GM12891 (cell line): ENCODE measurements around the gene DGKZ.
A peak's percentile ranks its signal among the peaks of the same experiment; 100 is the strongest.
"Not testable (repeated sequence)": the region's sequence is repeated elsewhere in the genome, so short reads cannot be mapped to it uniquely, and the experiment has no call there.

Source experiments
- DNase-seq: peaks from one replicate; pipeline ENCODE4 v3.0.0; 2011; ENCODE audit warnings: low spot score; ENCODE audit not compliant: insufficient read length
- FAIRE-seq: peaks from 2 replicates; lab custom pipeline; 2011; peaks lifted over from hg19 to GRCh38; lab: Jason Lieb, UNC
- PAX5 ChIP-seq: IDR thresholded peaks from 2 replicates; pipeline ENCODE4 v1.6.1; 2011; ENCODE audit warnings: low read length, moderate library complexity, mild to moderate bottlenecking; ENCODE audit not compliant: insufficient read depth, severe bottlenecking
- POLR2A ChIP-seq: IDR thresholded peaks from 2 replicates; pipeline ENCODE4 v1.6.1; 2011; ENCODE audit warnings: low read depth, low read length, control low read depth
- POLR2AphosphoS5 ChIP-seq: IDR thresholded peaks from 2 replicates; pipeline ENCODE4 v1.6.1; 2011; ENCODE audit warnings: low read depth, low read length, control low read depth
- POU2F2 ChIP-seq: IDR thresholded peaks from 2 replicates; pipeline ENCODE4 v1.6.1; 2011; ENCODE audit warnings: low read depth, mild to moderate bottlenecking, control low read depth, low read length, moderate library complexity
- SPI1 ChIP-seq: IDR thresholded peaks from 2 replicates; pipeline ENCODE4 v1.6.1; 2011; ENCODE audit warnings: low read depth, low read length, control low read depth
- TAF1 ChIP-seq: IDR thresholded peaks from 2 replicates; pipeline ENCODE4 v1.6.1; 2011; ENCODE audit warnings: low read depth, low read length, control low read depth

The DGKZ gene

DNA sequence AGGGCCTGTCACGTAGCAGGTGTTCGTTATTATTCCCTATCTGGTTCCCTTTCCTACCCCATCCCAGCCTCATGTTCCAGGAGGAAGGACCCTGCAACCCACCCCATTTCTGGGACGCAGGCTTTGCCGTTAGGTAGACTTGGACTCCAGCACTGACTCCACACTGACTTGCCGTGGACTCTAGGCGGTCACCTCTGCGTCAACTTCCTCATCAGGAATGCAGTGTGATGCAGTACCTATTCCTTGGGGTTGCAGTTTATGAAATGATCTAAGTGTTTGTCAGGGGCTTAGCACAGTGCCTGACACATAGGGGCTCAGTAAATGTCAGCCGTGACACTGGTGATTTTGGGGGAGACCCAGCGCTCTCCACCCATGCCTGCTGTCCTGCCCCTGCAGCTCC, 16.8 kb downstream of the DGKZ start:
- DNase-seq: no peak
- TF ChIP-seq POU2F2 (no peak), PAX5 (no peak), TAF1 (no peak), POLR2AphosphoS5 (no peak), POLR2A (no peak), SPI1 (no peak)
- no peak for FAIRE-seq

DNA sequence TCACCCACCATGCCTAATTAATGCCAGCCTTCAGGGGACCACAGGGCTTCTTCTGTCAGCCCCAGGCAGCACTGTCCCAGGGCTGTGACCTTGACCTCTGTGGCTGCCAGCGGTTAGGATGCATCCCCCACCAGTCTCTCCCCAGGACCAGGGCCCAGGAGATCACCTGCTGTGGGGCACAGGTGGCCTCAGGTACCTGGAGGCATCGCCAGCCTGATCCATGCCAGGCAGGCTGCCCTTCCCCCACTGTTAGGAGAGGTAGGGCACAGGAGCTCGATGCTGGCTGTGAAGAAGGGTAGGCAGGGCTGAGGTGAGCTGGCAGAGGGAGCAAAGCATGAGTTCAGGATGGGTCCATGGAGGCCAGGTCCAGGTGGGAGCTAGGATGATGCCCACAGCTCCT, 17.5 kb downstream of the DGKZ start:
- no peak for TF ChIP-seq PAX5
- no peak for TF ChIP-seq TAF1
- TF ChIP-seq POU2F2: no peak
- TF ChIP-seq SPI1: no peak
- no peak for TF ChIP-seq POLR2A
- TF ChIP-seq POLR2AphosphoS5: no peak
- DNase-seq (no peak), FAIRE-seq (no peak)

DNA sequence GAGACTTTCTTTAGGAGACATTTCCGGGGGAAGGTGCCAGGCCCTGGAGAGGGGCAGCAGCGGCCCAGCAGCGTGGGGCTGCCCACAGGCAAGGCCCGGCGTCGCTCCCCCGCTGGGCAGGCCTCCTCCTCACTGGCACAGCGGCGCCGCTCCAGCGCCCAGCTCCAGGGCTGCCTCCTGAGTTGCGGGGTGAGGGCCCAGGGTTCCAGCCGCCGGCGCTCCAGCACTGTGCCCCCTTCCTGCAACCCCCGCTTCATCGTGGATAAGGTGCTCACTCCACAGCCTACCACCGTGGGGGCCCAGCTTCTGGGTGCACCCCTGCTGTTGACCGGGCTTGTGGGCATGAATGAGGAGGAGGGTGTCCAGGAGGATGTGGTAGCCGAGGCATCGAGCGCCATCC, 19.0 kb downstream of the DGKZ start:
- TF ChIP-seq POLR2A (no peak), POLR2AphosphoS5 (no peak), PAX5 (no peak), POU2F2 (no peak), SPI1 (no peak), TAF1 (no peak)
- FAIRE-seq (no peak), DNase-seq (no peak)

DNA sequence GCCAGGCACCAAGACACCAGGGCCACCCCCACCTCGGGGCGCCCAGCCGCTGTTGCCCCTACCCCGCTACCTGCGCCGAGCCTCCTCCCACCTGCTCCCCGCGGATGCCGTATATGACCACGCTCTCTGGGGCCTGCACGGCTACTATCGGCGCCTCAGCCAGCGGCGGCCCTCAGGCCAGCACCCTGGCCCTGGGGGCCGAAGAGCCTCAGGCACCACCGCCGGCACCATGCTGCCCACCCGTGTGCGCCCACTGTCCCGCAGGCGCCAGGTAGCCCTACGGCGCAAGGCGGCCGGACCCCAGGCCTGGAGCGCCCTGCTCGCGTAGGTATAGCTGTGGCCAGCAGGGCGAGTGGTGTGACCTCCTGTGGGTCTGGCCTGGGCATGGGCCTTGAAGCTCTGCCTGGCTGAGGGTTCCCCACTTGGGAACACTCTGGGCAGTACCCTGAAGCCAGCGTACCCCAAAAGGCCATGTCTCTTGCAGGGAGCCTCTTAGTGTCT, 19.4 kb downstream of the DGKZ start:
- no peak for FAIRE-seq
- no peak for DNase-seq
- TF ChIP-seq PAX5: no peak
- no peak for TF ChIP-seq POLR2A
- TF ChIP-seq POU2F2: no peak
- no peak for TF ChIP-seq POLR2AphosphoS5
- no peak for TF ChIP-seq TAF1
- no peak for TF ChIP-seq SPI1

DNA sequence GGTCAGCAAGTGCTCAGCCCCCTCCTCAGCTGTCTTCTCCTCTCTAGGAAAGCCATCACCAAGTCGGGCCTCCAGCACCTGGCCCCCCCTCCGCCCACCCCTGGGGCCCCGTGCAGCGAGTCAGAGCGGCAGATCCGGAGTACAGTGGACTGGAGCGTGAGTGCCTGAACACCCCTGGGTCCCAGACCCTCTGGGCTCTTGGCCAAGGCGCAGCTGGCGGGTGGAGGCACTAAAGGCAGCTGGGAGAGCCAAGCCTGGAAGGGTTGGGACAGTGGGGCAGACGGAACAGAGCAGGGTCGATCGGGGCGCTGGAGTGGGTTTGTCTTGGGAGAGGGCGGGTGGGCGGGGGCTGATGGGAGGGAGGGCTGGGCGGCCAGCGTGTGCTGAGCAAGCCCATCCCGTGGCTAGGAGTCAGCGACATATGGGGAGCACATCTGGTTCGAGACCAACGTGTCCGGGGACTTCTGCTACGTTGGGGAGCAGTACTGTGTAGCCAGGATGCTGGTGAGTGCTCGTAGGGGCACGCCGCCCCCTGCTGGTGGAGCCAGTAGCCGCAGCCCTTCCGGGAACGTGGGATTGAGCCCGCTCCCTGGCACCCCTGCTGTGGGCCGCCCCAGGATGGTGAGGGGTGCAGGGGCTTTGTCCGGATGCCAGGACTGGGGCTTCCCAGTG, 20.1 kb downstream of the DGKZ start:
- DNase-seq (no peak), FAIRE-seq (peak; percentile 97)
- TF ChIP-seq SPI1: no peak
- TF ChIP-seq POLR2A: no peak
- no peak for TF ChIP-seq TAF1
- no peak for TF ChIP-seq POU2F2
- TF ChIP-seq POLR2AphosphoS5: no peak
- TF ChIP-seq PAX5: no peak

DNA sequence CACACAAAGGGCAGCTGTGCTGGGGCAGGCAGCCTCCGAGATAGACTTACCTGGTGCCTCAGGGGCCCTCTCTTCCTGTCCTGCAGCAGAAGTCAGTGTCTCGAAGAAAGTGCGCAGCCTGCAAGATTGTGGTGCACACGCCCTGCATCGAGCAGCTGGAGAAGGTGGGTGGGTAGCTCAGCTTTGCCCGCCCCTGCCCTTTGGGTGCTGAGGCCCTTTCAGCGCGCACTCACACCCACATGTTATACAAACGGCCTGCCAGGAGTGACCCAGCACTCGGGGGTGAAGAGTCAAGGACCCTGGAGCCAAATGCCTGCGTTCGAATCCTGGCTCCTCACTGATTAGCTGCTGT, 20.6 kb downstream of the DGKZ start:
- no peak for FAIRE-seq
- no peak for TF ChIP-seq POLR2AphosphoS5
- TF ChIP-seq POLR2A: no peak
- no peak for TF ChIP-seq TAF1
- TF ChIP-seq POU2F2: no peak
- TF ChIP-seq SPI1: no peak
- no peak for TF ChIP-seq PAX5
- no peak for DNase-seq

DNA sequence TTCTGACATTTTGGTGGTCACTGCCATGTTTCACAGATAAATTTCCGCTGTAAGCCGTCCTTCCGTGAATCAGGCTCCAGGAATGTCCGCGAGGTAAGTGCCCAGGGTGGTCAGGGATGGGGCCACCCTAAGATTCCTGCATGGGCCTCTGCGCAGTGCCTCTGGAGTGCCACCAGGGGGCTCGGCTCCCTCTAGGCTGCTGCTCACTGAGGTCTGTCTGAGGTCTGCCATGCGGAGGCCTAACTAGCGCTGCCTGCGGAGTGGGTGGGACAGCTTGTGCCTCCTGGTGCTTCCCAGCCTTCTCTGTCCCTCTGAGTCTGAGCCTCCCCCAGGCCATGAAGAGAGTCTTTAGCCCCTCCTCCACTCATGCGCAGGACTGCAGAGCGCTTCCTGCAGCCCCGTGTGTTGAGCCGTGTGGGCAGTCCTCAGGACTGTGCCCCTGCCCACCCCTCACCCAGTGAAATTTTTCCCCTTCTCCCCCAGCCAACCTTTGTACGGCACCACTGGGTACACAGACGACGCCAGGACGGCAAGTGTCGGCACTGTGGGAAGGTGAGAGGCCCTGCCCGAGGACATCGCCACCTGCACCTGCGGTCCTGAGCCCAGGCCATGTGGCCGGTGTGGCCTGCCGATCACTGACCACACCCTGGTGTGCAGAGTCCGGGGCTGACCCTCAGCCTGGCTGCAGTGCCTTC, 22.3 kb downstream of the DGKZ start:
- TF ChIP-seq POLR2A: no peak
- TF ChIP-seq TAF1: no peak
- TF ChIP-seq POLR2AphosphoS5: 0 out of 2 replicates have a peak, but pooled peaks have one; percentile 15
- TF ChIP-seq POU2F2: no peak
- no peak for TF ChIP-seq PAX5
- no peak for TF ChIP-seq SPI1
- DNase-seq (peak; percentile 82), FAIRE-seq (peak; percentile 83)

DNA sequence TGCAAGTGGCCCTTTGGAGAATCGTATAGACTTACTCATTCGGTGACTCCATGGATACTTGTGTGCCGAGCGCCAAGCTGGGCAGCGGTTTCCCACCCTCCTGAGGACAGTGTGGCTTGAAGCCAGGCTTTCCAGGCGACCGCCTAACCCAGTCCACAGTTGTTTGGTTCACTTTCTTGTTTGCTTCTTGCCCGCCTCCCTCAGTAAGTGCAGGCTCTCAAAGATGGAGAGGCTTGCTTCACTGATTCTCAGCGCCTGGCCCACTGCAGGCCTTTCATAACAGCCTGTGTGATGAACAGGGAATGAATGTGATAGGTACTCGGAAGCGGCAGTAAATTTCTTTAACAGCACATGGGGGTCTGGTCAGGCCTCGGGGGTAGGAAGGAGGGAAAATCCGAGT, 23.0 kb downstream of the DGKZ start:
- DNase-seq (no peak), FAIRE-seq (no peak)
- no peak for TF ChIP-seq POLR2A

DNA sequence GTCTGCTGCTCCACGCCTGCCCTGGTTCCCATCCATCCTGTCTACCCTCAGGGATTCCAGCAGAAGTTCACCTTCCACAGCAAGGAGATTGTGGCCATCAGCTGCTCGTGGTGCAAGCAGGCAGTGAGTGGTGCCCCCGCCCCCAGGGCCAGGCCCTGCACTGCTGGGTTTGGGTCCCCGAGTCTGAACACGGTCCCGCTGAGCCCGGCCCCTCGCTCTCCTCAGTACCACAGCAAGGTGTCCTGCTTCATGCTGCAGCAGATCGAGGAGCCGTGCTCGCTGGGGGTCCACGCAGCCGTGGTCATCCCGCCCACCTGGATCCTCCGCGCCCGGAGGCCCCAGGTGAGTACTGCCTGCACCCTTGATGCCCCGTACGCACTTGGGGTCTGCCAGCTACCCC, 24.0 kb downstream of the DGKZ start:
- not testable (repeated sequence) for DNase-seq, FAIRE-seq

DNA sequence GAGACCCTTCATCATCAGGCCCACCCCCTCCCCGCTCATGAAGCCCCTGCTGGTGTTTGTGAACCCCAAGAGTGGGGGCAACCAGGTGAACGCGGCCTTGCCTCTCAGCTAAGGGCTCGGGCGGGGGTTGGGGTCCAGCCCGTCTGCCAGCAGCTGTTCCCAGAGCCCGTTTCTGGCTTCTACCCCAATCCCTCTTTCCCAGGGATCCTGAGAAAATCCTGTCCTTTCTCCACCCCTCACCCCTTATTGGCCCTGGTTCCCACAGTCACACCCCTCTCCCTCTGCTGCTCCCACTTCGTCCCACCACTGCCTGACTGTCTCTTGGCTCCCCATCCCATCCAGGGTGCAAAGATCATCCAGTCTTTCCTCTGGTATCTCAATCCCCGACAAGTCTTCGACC, 24.8 kb downstream of the DGKZ start:
- no peak for TF ChIP-seq POLR2A
- no peak for TF ChIP-seq PAX5
- no peak for TF ChIP-seq SPI1
- TF ChIP-seq POLR2AphosphoS5: no peak
- TF ChIP-seq POU2F2: no peak
- no peak for TF ChIP-seq TAF1
- FAIRE-seq: no peak
- no peak for DNase-seq

DNA sequence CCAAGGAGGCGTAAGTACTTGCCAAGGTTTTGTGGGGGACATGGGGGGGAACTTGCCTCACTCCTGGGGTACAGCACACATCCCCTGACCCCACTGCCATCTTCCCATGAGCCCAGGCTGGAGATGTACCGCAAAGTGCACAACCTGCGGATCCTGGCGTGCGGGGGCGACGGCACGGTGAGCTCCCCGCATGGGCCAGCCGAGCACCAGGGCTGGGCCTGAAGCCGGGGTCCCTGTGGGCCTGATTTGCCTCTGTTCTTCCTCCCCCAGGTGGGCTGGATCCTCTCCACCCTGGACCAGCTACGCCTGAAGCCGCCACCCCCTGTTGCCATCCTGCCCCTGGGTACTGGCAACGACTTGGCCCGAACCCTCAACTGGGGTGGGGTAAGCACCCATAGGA, 25.2 kb downstream of the DGKZ start:
- FAIRE-seq: not testable (repeated sequence)

More for the DNA sequence above, 25.2 kb downstream of the DGKZ start:
- not testable (repeated sequence) for DNase-seq
